NCI-H82 treated with DMSO at 0.1 percent for 48 hours (cell line): ENCODE measurements around the gene KLK14.

Experiments used
- DNase-seq: peaks from one replicate; lab custom pipeline; 2025; ENCODE audit not compliant: unreplicated experiment; lab: John Stamatoyannopoulos, UW

Gene KLK14

DNA sequence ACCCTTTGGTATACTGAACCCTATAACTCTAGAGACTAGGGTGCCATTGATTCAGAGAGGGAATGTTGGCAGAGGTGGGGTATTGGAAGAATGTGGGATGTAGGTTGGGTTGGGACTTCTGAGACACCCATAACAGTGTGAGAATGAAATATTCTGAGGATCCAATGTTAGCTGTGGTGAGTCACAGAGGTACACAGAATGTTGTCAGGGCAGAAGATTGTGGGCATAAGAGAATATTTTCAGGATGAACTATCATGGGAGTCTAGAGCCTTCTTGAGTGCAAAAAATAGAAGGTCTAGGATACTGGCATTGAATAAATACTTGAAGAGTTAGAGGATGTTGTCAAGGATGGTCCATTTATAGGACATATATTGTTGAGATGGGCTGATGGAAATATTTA is 26.8 kb downstream of the KLK14 start:
- no peak for DNase-seq

DNA sequence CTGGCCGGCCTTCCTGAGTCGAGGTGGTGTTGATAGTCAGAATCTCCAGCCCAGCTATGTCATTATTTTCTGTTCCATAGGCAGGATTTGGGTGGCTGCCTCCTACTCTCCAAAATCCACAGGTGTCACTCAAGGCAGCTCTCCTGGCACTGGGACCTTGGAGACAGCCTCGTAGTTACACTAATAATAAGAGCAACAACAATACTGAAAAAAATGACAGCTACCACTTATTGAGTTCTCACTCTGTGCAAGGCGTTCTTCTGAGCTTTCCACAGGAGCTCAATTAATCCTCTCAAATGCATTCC is 35.7 kb downstream of the KLK14 start:
- DNase-seq: no peak

DNA sequence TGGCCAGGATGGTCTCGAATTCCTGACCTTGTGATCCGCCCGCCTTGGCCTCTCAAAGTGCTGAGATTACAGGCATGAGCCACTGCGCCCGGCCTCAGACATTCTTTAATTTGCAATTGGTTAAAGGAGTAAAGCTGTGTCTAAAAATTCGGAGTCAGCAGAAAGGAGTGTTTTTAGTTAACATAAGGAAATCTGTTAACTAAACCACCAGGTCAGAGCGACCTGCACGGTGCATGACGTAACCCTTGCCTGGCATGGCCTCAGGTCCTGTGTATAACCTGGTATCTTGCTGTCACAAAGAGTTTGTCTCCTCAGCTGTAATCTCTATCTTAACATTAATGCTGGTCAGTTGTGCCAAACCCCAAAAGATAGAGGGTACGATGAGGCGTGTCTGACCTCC is 38.4 kb downstream of the KLK14 start:
- DNase-seq: no peak

DNA sequence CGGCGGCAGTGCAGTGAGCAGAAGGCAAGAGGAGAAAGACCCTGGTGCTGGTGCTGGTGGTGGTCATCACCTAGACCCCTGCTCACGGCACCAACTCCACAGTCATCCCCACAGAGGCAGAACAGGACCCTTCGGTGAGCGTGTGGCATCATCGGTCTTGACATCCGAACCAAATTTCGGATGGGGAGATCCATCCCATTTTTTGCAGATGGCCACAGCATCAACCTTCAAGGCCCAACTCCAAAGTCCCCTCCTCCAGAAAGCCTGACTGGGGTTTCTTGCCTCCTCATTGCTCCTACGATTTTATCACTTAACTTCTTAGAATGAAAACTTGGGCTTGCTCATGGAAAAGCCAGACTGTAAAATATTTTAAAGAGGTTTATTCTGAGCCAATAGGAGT is 39.2 kb downstream of the KLK14 start:
- DNase-seq: no peak

DNA sequence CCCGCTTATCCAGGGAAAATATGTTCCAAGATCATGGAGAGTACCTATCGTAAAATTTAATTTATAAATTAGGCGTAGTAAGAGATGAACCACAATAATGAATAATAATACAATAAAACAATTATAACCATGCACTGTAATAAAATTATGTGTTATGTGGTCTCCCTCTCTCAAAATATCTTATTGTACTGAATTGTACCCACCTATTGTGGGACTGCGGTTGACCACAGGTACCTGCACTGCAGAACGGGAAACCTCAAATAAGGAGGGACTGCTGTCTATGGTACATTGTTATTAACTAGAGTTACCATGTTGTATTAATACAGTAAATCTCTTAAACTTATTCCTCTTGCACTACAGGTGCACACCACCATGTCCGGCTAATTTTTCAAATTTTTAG is 42.5 kb downstream of the KLK14 start:
- DNase-seq: no peak

DNA sequence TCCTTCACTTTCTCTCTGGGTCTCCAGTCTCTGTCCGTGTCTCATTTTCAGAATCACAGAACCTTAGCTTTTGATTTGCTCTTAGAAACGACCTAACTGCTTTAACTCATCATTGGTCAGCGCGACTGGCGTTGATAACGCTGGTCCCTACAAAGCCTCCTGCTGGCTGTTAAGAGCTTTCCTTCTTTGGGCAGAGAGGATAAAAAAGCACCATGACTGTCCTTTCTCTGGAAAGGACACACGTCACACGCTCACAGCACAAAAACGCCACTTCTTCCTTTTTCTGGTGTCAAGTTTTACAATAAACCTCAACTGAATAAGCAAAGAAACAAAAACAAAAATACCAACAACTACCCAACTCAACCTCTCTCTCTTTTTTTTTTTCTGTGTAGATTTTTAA is 46.2 kb downstream of the KLK14 start:
- DNase-seq: no peak

DNA sequence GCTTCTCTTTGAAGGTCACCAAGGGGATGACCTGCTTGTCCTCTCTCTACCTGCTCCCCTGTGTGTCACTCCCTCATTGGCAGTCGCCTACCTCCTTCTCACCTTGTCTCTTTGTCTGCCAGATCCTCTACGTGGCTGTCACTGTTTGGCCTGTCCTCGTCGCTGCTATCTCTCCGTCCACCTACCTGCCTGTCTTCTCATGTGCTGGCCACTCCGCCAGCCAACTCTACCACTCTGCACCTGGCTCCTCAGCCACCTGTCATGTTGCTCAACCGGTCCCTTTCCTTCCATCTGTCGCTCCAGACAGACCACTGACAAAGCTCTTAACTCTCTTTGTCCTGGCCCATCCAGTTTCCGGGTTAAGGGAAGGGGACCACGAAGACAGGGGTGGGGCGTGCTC is 48.0 kb downstream of the KLK14 start, which contains the start of gene KLK12:
Gene KLK12, minus strand, starts transcription at position 299 of the 400 bp plus-strand sequence. CDS start 381 bp downstream, outside the sequence.
- DNase-seq: no peak

DNA sequence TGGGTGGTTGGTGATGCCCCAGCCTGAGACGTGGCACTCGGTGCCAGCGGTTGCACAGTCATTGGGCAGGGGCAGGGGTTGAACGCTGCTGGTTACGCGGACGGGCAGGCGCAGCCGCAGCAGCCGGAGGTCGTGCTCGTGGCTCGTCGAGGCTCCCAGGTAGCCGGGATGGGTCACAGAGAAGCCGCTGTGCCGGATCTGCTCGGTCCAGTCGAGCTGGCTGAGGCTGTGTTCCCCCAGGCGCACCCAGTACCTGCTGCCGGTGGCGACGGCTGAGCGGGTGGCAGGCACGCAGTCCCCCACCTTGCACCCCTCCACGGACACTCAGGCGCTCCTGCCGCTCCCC is 50.8 kb downstream of the KLK14 start:
- no peak for DNase-seq

DNA sequence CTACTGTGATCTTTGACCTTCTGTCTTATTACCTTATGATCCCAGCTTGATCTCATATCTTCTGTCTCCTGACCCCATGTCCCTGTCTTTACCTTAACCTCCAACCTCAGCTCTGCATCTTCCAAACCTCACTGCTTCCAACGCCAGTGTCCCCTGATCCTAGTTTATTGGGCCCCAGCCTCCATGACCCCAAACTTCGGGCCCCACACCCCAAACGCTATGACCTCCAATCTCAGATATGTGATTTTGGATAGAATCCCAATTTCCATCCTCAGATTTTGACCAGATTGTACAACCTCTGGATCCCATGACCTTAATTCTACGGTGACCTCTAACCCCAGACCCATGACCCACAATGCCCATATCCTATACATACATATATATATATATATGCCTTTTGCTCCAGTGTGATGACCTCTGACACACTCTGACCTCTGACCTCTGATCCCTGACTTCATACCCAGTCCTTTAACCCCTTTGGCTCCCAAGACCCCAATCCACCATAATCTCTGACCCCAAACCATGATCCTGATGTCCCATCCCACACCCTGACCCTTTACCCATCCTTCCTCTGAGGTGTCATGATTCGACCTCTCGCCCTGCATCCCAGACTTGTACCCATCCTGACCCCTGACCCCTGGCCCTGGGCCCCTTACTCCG is 51.3 kb downstream of the KLK14 start:
- no peak for DNase-seq

DNA sequence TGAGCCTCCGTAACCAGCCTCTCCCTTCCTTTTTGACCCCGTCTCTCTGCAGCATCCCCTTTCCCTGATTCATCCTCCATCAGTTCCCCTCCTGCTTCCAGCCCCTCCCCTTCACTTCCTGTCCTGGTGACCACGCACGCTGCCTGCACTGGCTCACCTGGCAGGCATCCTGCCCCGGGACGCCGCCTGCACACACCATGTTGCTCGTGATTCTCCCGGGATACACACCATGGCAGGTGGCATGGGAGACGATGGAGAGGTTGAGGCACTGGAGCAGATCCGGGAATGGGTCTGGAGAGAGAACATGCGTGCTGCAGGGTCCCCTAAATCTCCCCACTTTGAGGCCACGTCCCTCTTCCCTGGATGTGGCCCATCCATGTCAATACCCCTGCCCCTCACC is 52.1 kb downstream of the KLK14 start:
- DNase-seq: no peak

DNA sequence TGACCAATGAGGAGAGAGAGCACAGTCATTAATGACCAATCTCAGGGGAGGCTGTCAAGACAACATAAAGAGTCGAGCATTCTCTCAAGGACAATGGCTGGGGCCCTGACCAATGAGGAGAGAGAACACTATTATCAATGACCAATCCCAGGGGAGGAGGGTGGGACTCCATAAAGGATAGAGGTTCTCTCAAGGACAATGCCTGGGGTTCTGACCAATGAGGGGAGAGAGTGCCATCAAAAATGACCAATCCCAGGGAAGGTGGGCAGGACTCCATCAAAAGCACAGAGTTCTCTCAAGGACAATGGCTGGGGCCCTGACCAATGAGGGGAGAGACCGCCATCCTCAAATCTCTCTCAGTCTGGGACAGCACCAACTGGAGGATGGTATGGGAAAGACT is 53.0 kb downstream of the KLK14 start:
- no peak for DNase-seq
